ENCODE results near the gene CRMP1. TPM values are rescaled to one million over a fixed set of nuclear protein-coding genes. Genes with fewer than 3 reads are reported as not detected.

Gene CRMP1
- total and polyA plus RNA-seq, 2 of the 4 experiments (the other 2 are of a cell fraction): 4.1 to 7.4 TPM

GRCh38 chr4:5791654-5792053, 101.2 kb downstream of the CRMP1 start:
- H2AK5ac ChIP-seq (ENCODE audit: low read depth, low read length): no peak overlapping the region
- H2AK9ac ChIP-seq (replicated peaks; ENCODE audit: low read depth, low read length, poor library complexity): no peak overlapping the region
- no TSS peak for BruUV-seq (replicated peaks)
- H3K23ac ChIP-seq (ENCODE audit: low read depth, low read length): no peak overlapping the region
- no peak overlapping the region for H3K4ac ChIP-seq (ENCODE audit: low read depth, low read length)
- dilution Hi-C loops (cut with HindIII; ENCODE audit: low sequenced_read_pairs, unreplicated experiment): no loop called here
- no peak overlapping the region for H2BK15ac ChIP-seq (ENCODE audit: low read depth, low read length)
- WGBS, 2 experiments (ENCODE audit: extremely low coverage in 2 of 2, insufficient read length in 1 of 2): no CpG with 5 or more reads among the region's 3 CpGs
- H3K9me3 ChIP-seq (ENCODE audit: control insufficient read depth, insufficient read depth, low read length): no peaks in the 10 kb centered on the region
- H4K8ac ChIP-seq (ENCODE audit: low read depth in 2 of 2, low read length in 2 of 2): no peak overlapping the region
- peaks cover 3 to 7% of the 10 kb centered on the region in 2 experiments; a peak in 1 of 4 replicates for H3K79me1 ChIP-seq (ENCODE audit: low read depth in 1 of 2, low read length in 2 of 2)
- no peak overlapping the region for H3K56ac ChIP-seq (ENCODE audit: extremely low read depth, insufficient read depth, low read length)
- H4K91ac ChIP-seq (ENCODE audit: insufficient read depth, low read depth, low read length): no peak overlapping the region
- peaks cover 36% of the 10 kb centered on the region for H3K36me3 ChIP-seq (ENCODE audit: control insufficient read depth, insufficient read depth, low read length)
- H2BK120ac ChIP-seq (ENCODE audit: low read depth, low read length): no peak overlapping the region
- no peak overlapping the region for H3K14ac ChIP-seq (replicated peaks; ENCODE audit: low read depth, low read length)
- ChIA-PET CTCF (interaction anchor here (1.3 kb wide), 1 partner anchor 70 kb away, joined by 3 read pairs; no protein-coding TSS in a partner anchor), POLR2A (ENCODE audit: unreplicated experiment) (no interaction called here)
- DNase-seq (no peak), ATAC-seq (ENCODE audit: low read depth) (no peak)
- no peaks in the 10 kb centered on the region for H3K4me1 ChIP-seq (ENCODE audit: control insufficient read depth, insufficient read depth, low read length)
- H2AFZ ChIP-seq (replicated peaks; ENCODE audit: low read length, poor library complexity): no peak overlapping the region
- no peak overlapping the region for H3K9ac ChIP-seq (ENCODE audit: low read depth, low read length)
- no peaks in the 10 kb centered on the region for H4K20me1 ChIP-seq (ENCODE audit: insufficient read depth, low read length)
- no peaks in the 10 kb centered on the region for H3K9me1 ChIP-seq (ENCODE audit: insufficient read depth, low read length)
- in situ Hi-C loops (cut with MboI; ENCODE audit: low sequenced_read_pairs): loop anchor here (10.0 kb wide), 1 partner anchor 747 kb away; no protein-coding TSS in a partner anchor
- no peaks in the 10 kb centered on the region for H3K27me3 ChIP-seq (ENCODE audit: control insufficient read depth, insufficient read depth, low read length)
- no peak overlapping the region for H2BK20ac ChIP-seq (ENCODE audit: low read depth, low read length)
- no peak overlapping the region for H3K4me3 ChIP-seq (ENCODE audit: insufficient read depth, low read depth, low read length)
- intact Hi-C loops (cut with micrococcal nuclease): loop anchor here (2.0 to 5.0 kb wide), 4 partner anchors 44 to 797 kb away; no protein-coding TSS in a partner anchor
- H3K4me2 ChIP-seq (ENCODE audit: low read depth, low read length): no peak overlapping the region
- no peak overlapping the region for H4K5ac ChIP-seq (ENCODE audit: low read depth, low read length)
- no peak for TF ChIP-seq NFE2L2 (IDR thresholded peaks at IDR 0.05; ENCODE audit: low read depth, low read length)
- no peak for TF ChIP-seq ELK1 (IDR thresholded peaks at IDR 0.05; ENCODE audit: borderline replicate concordance, low read depth, low read length)
- no peak for TF ChIP-seq MAFK (IDR thresholded peaks at IDR 0.05; ENCODE audit: low read depth, low read length)
- no peak for TF ChIP-seq USF2 (IDR thresholded peaks at IDR 0.05; ENCODE audit: low read depth, low read length)
- TF ChIP-seq CEBPB (IDR thresholded peaks at IDR 0.05; ENCODE audit: low read depth, low read length): no peak
- no peak for TF ChIP-seq BHLHE40 (IDR thresholded peaks at IDR 0.05; ENCODE audit: low read depth, low read length)
- no peak for TF ChIP-seq RFX5 (IDR thresholded peaks at IDR 0.05; ENCODE audit: low read depth, low read length)
- no peak for TF ChIP-seq MAZ (IDR thresholded peaks at IDR 0.05; ENCODE audit: borderline replicate concordance, low read depth, low read length)
- no peak for TF ChIP-seq CHD1 (IDR thresholded peaks at IDR 0.05; ENCODE audit: low read depth, low read length)
- TF ChIP-seq POLR2A (IDR thresholded peaks at IDR 0.05; ENCODE audit: low read depth, low read length): no peak
- no peak for TF ChIP-seq FOS (IDR thresholded peaks at IDR 0.05; ENCODE audit: low read depth, low read length)
- no peak for TF ChIP-seq SMC3 (IDR thresholded peaks at IDR 0.05; ENCODE audit: low read depth, low read length)
- no peak for TF ChIP-seq CTCF (conservative IDR thresholded peaks at IDR 0.05; ENCODE audit: low read depth, low read length)
- no peak overlapping the region for H2BK5ac ChIP-seq (ENCODE audit: low read depth, low read length, poor library complexity, severe bottlenecking)
- H3K18ac ChIP-seq (ENCODE audit: low read depth, low read length): no peak overlapping the region
- no peak overlapping the region for H3K27ac ChIP-seq (ENCODE audit: insufficient read depth, low read length)
